T-cell (primary cell): ENCODE data around the gene SLC10A4. TPM values are rescaled to one million over a fixed set of nuclear protein-coding genes. Genes with fewer than 3 reads are reported as not detected.
A peak's percentile ranks its signal among the peaks of the same experiment; 100 is the strongest.

Experiments
- ATAC-seq, 4 experiments: fragments of 200-7000 bp in 3 of 4; fragments of 150-1000 bp in 1 of 4; cut with Tn5 transposase; replicated peaks in 1 of 4; 1 replicate in 3 of 4; 2 replicates in 1 of 4; pipeline ENCODE4 v1.10.0; 2021; ENCODE audit warnings: moderate library complexity in 3 of 4, mild to moderate bottlenecking in 2 of 4, moderate number of reproducible peaks in 1 of 4
- CTCF ChIA-PET, 2 donors: fragments of 300-600 bp; sonication (Branson Sonifier 250); formaldehyde crosslinking; loops; one replicate each; lab custom pipeline; 2022; ENCODE audit warnings: antibody characterized with exemption in 2 of 2; lab: Charles Lee
- POLR2A ChIA-PET, 2 donors: fragments of 300-600 bp; sonication (Branson Sonifier 250); formaldehyde crosslinking; loops; one replicate each; lab custom pipeline; 2022; ENCODE audit warnings: antibody characterized with exemption in 2 of 2; lab: Charles Lee
- DNase-seq, 35 experiments: peaks; one replicate each; pipeline versions ENCODE4 v3.0.0 to v3.0.0-alpha.2; 2013 to 2023
- H3K27ac ChIP-seq: one replicate; pipeline ENCODE4 v1.5.1; 2013; ENCODE audit warnings: low read length
- H3K27me3 ChIP-seq, 2 experiments: replicated peaks in 1 of 2; 1 replicate in 1 of 2; 2 replicates in 1 of 2; pipeline versions ENCODE4 v1.6.1 to v1.7.0; 2013; ENCODE audit warnings: low read length in 1 of 2, mixed read lengths in 1 of 2; ENCODE audit not compliant: control insufficient read depth in 2 of 2, insufficient read depth in 2 of 2; ENCODE audit errors: extremely low read depth in 1 of 2
- H3K36me3 ChIP-seq, 2 donors: 1 replicate in 1 of 2; 2 replicates in 1 of 2; pipeline versions ENCODE4 v1.6.1 to v1.7.0; 2013; ENCODE audit warnings: low read length in 1 of 2; ENCODE audit not compliant: control insufficient read depth in 2 of 2, insufficient read depth in 1 of 2; ENCODE audit errors: extremely low read depth in 1 of 2
- H3K4me1 ChIP-seq, 2 experiments: 1 replicate in 1 of 2; 2 replicates in 1 of 2; pipeline versions ENCODE4 v1.6.1 to v1.7.0; 2013; ENCODE audit warnings: low read length in 2 of 2, mixed read lengths in 1 of 2; ENCODE audit not compliant: insufficient read depth in 2 of 2, control insufficient read depth in 1 of 2; ENCODE audit errors: extremely low read depth in 1 of 2
- H3K4me3 ChIP-seq, 2 donors: 1 replicate in 1 of 2; 2 replicates in 1 of 2; pipeline versions ENCODE4 v1.5.1 to v1.7.0; 2013; ENCODE audit warnings: mild to moderate bottlenecking in 2 of 2, low read length in 1 of 2, moderate library complexity in 1 of 2; ENCODE audit not compliant: control insufficient read depth in 1 of 2; ENCODE audit errors: extremely low read depth in 1 of 2
- H3K9me3 ChIP-seq: 2 replicates; pipeline ENCODE4 v1.7.0; 2013
- H3K27ac Mint-ChIP-seq, 2 donors: one replicate each; pipeline ENCODE4 v1.8.0; 2020 to 2021; ENCODE audit warnings: mild to moderate bottlenecking in 2 of 2, mixed read lengths in 2 of 2
- H3K27me3 Mint-ChIP-seq, 2 donors: one replicate each; pipeline ENCODE4 v1.8.0; 2021 to 2022; ENCODE audit warnings: mixed read lengths in 2 of 2
- H3K36me3 Mint-ChIP-seq: one replicate; pipeline ENCODE4 v1.8.0; 2021; ENCODE audit warnings: mixed read lengths
- H3K4me1 Mint-ChIP-seq, 3 donors: one replicate each; pipeline ENCODE4 v1.8.0; 2020 to 2022; ENCODE audit warnings: mixed read lengths in 3 of 3, mild to moderate bottlenecking in 1 of 3
- H3K4me3 Mint-ChIP-seq, 3 donors: one replicate each; pipeline ENCODE4 v1.8.0; 2020 to 2022; ENCODE audit warnings: mild to moderate bottlenecking in 3 of 3, mixed read lengths in 3 of 3, moderate library complexity in 3 of 3
- H3K9me3 Mint-ChIP-seq, 3 donors: one replicate each; pipeline ENCODE4 v1.8.0; 2020 to 2022; ENCODE audit warnings: mixed read lengths in 3 of 3
- WGBS: methylation state at CpG from one replicate; pipeline ENCODE4 v1.1.5; 2013; ENCODE audit warnings: missing lambda C conversion rate; ENCODE audit not compliant: insufficient coverage; 5-methylcytosine and 5-hydroxymethylcytosine counted together
- total RNA-seq, 35 experiments: library from RNA in 6 of 35; stranded (reverse) in 6 of 35; fragments of 120-200 nt in 1 of 35; gene quantifications; one replicate each; pipeline versions ENCODE4 v1.2.1 to v1.2.4 and lab custom pipeline; 2013 to 2026

Gene SLC10A4
- total RNA-seq, 5 donors from 2014 or later (not counting 1 experiment from before 2014, with no cell fraction given) = 0.40 TPM; not detected in 4

DNA sequence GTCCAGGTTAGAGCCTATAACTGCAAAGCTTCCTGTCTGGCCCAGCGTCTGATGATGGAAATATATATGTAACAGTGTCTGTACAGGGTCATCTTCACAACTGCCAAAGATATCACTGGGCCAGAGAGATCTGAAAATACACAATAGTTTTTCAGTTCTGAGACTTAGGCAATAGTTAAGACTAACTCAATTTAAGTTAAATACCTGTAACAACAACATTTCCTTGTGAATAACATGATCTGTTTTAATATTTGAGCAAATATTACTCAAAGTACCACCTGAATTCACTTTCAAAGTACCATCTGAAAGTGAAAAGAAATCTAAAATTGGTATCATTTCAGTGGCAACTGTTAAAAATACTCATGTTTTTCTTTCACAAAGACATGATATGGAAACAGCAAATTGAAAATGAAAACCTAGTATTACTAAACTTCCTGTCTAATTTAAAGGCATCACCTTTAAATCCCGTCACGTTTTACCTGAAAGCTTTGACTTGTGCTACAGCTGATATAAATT, 16.5 kb downstream of the SLC10A4 start:
- Histone ChIP-seq H3K4me1 (no peaks in the 10 kb centered on the region), H3K9me3 (no peaks in the 10 kb centered on the region), H3K27ac (no peak overlapping the region), H3K27me3 (no peaks in the 10 kb centered on the region), H3K4me3 (no peak overlapping the region), H3K36me3 (peaks cover 0 to 38% of the 10 kb centered on the region in 2 donors)
- DNase-seq (no peak), ATAC-seq (no peak)
- H3K27ac Mint-ChIP-seq = no peak overlapping the region
- H3K9me3 Mint-ChIP-seq = no peaks in the 10 kb centered on the region
- H3K27me3 Mint-ChIP-seq = no peaks in the 10 kb centered on the region
- ChIA-PET POLR2A (no interaction called here), CTCF (interaction anchor here in 1 of 2 donors (0.6 kb wide), 1 partner anchor 26 kb away, joined by 3 read pairs; no protein-coding TSS in a partner anchor)
- peaks cover 0 to 3% (median 0%) of the 10 kb centered on the region in 3 donors for H3K4me1 Mint-ChIP-seq
- 20% methylated on average over 1 of the region's 3 CpGs for WGBS
- H3K36me3 Mint-ChIP-seq = peaks cover 26% of the 10 kb centered on the region
- no peak overlapping the region for H3K4me3 Mint-ChIP-seq

DNA sequence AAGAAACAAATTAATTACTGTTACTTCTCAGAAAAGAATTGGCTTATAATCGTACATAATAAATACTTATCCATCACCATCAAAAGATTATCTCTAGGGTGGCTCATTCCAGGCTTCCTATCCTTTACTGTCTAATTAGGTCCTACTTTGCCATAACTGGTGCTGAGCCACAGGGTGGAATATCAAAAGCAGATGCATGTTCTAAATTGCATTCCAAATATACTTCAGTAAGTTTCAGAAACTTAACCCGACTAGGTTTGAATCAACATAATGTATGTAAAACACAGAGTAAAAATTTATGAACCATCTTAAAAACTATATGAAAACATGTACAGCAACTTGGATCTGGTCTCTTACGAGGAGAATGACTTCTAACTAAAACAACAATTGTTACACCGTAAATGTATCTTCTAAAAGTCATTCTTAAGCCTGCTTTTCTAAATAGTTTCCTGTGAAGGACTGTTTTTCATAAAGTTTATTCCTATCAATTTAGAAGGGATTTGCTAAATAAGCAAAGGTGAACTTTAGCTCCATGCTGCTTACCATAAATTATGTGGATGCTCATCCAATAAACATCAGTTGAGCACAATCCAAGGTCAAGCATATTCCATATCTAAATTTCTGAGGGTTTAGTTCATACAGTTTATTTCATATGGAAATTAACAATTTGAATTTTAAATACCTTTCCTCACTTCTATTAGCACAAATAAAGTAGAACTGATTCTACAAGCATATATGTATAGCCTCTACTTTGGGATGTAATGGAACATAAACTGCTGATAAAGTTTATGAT, 20.3 kb downstream of the SLC10A4 start:
- H3K4me1 ChIP-seq = no peaks in the 10 kb centered on the region
- no peaks in the 10 kb centered on the region for H3K9me3 Mint-ChIP-seq
- peak overlapping the region in 1 of 3 donors; percentile 3 for H3K4me3 Mint-ChIP-seq
- peaks cover 0 to 3% (median 0%) of the 10 kb centered on the region in 3 donors for H3K4me1 Mint-ChIP-seq
- H3K36me3 Mint-ChIP-seq = peaks cover 35% of the 10 kb centered on the region
- no peak for ATAC-seq
- H3K9me3 ChIP-seq = no peaks in the 10 kb centered on the region
- no peak overlapping the region for H3K27ac Mint-ChIP-seq
- WGBS = no CpG with 5 or more reads among the region's 4 CpGs
- no peaks in the 10 kb centered on the region for H3K27me3 Mint-ChIP-seq
- H3K27me3 ChIP-seq = no peaks in the 10 kb centered on the region
- H3K36me3 ChIP-seq = peaks cover 0 to 55% of the 10 kb centered on the region in 2 donors
- POLR2A ChIA-PET = no interaction called here
- no peak for DNase-seq
- no peak overlapping the region for H3K4me3 ChIP-seq
- CTCF ChIA-PET = no interaction called here
- H3K27ac ChIP-seq = no peak overlapping the region

DNA sequence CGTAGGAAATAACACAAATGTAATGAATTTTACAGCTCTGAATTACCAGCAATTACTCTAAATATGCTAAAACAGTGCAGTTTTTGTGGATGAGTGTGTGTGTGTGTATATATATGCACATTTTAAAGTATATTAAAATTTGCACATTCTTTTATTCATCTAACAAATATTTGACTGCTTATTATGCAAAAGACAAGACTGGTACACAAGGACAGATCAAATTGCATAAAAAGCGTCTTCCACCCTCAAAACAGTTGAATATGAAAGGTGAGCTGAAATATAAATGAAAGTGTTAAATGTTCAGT, 20.8 kb downstream of the SLC10A4 start:
- WGBS = no CpG with 5 or more reads among the region's 2 CpGs
- Mint-ChIP-seq H3K4me3 (no peak overlapping the region), H3K4me1 (peaks cover 0 to 3% (median 0%) of the 10 kb centered on the region in 3 donors), H3K9me3 (no peaks in the 10 kb centered on the region), H3K27me3 (no peaks in the 10 kb centered on the region), H3K27ac (no peak overlapping the region), H3K36me3 (peaks cover 35% of the 10 kb centered on the region)
- Histone ChIP-seq H3K4me1 (no peaks in the 10 kb centered on the region), H3K9me3 (no peaks in the 10 kb centered on the region), H3K4me3 (no peak overlapping the region), H3K27ac (no peak overlapping the region), H3K27me3 (no peaks in the 10 kb centered on the region), H3K36me3 (peaks cover 0 to 56% of the 10 kb centered on the region in 2 donors)
- ChIA-PET CTCF (no interaction called here), POLR2A (no interaction called here)
- no peak for ATAC-seq
- no peak for DNase-seq

DNA sequence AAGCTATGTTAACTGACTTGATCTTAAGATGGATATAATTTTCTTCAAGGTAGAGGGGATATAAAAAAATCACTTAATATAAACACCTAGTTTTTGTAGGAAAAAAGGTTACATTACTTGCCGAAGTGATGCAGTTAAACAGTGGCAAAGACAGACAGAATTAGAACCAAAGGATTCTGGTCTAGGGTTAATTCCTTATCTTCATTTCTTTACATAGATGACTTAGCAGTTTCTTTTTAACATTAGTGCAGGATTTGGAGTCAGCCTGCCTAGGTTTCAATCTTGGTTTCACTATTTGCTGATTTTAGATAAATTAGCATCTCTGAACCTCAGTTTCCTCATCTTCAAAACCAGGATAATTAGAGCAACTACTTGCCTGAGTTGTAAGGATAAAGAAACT, 21.2 kb downstream of the SLC10A4 start:
- Mint-ChIP-seq H3K4me1 (peaks cover 0 to 3% (median 0%) of the 10 kb centered on the region in 3 donors), H3K4me3 (no peak overlapping the region), H3K27ac (no peak overlapping the region), H3K27me3 (no peaks in the 10 kb centered on the region), H3K9me3 (no peaks in the 10 kb centered on the region), H3K36me3 (peaks cover 34% of the 10 kb centered on the region)
- H3K36me3 ChIP-seq = peaks cover 0 to 56% of the 10 kb centered on the region in 2 donors
- no CpG with 5 or more reads among the region's 1 CpG for WGBS
- no peak for ATAC-seq
- DNase-seq = no peak
- no peak overlapping the region for H3K27ac ChIP-seq
- no peaks in the 10 kb centered on the region for H3K27me3 ChIP-seq
- no peak overlapping the region for H3K4me3 ChIP-seq
- CTCF ChIA-PET = no interaction called here
- no peaks in the 10 kb centered on the region for H3K9me3 ChIP-seq
- POLR2A ChIA-PET = no interaction called here
- no peaks in the 10 kb centered on the region for H3K4me1 ChIP-seq

DNA sequence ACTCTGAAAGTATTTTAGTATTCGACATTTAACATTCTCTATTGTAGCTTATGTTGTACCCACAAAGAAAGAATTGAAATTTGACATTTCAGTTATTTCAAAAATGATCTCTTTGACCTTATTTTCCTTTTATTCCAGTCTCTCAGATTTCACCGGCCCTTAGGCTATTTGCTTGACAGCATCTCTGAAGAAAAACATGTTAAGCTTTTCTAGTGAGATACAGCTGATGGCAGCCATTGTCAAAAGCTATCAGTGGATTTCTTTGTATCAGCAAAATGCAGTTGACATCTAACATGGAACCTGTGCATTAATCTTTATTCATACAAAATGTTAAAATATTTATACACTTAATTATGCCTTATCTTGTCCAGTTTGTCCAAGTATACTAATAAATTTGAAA, 23.6 kb downstream of the SLC10A4 start:
- CTCF ChIA-PET = interaction anchor here in 1 of 2 donors (0.6 kb wide), 2 partner anchors 72 to 1818 kb away, joined by 3 to 4 read pairs; no protein-coding TSS in a partner anchor
- peaks cover 37% of the 10 kb centered on the region for H3K36me3 Mint-ChIP-seq
- peaks cover 0 to 67% of the 10 kb centered on the region in 2 donors for H3K36me3 ChIP-seq

DNA sequence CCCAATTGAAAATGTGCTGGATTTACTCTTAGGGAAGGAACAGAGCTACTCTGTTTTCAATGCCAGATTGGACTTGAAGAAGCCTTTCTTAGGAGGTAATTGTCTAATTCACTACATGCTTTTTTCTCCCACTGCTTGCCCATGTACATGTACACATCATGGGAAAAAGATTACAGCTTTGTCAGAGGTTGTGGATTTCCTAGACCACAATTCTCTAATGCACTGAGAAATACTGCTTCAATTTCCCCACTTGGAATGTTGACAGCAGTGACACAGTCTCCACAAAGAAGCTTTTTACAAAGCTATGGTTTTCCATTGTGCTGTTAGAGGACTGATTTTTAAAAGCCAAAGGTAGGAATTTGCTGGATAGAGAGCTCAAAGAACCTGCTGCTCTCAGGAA, 26.4 kb downstream of the SLC10A4 start:
- POLR2A ChIA-PET = no interaction called here
- Histone ChIP-seq H3K36me3 (peaks cover 0 to 80% of the 10 kb centered on the region in 2 donors), H3K27ac (no peak overlapping the region), H3K9me3 (no peaks in the 10 kb centered on the region), H3K27me3 (no peaks in the 10 kb centered on the region), H3K4me3 (no peak overlapping the region), H3K4me1 (no peaks in the 10 kb centered on the region)
- Mint-ChIP-seq H3K4me1 (no peaks in the 10 kb centered on the region), H3K4me3 (no peak overlapping the region), H3K36me3 (peaks cover 48% of the 10 kb centered on the region), H3K27ac (no peak overlapping the region), H3K27me3 (no peaks in the 10 kb centered on the region), H3K9me3 (no peaks in the 10 kb centered on the region)
- no peak for ATAC-seq
- no peak for DNase-seq
- CTCF ChIA-PET = no interaction called here

More for the DNA sequence above, 23.6 kb downstream of the SLC10A4 start:
- H3K27ac ChIP-seq = no peak overlapping the region
- no peak overlapping the region for H3K4me3 ChIP-seq
- H3K27me3 ChIP-seq = no peaks in the 10 kb centered on the region
- Mint-ChIP-seq H3K4me1 (no peaks in the 10 kb centered on the region), H3K4me3 (no peak overlapping the region), H3K9me3 (no peaks in the 10 kb centered on the region), H3K27me3 (no peaks in the 10 kb centered on the region), H3K27ac (no peak overlapping the region)
- no peaks in the 10 kb centered on the region for H3K4me1 ChIP-seq
- no peak for ATAC-seq
- H3K9me3 ChIP-seq = no peaks in the 10 kb centered on the region
- no CpG with 5 or more reads among the region's 2 CpGs for WGBS
- no peak for DNase-seq
- POLR2A ChIA-PET = interaction anchor here in 1 of 2 donors (0.6 kb wide), 1 partner anchor 146 kb away, joined by 7 read pairs; no protein-coding TSS in a partner anchor
